OCI-LY1 (cell line): ENCODE data around the gene SDK1.

ENCODE experiments used
- H2AFZ ChIP-seq: fragments of 200-600 bp; sonication (generic), shearing (Covaris generic); 2 replicates; pipeline ENCODE4 v1.6.0; 2014; ENCODE audit warnings: antibody characterized with exemption, mild to moderate bottlenecking, low read length
- H3F3A ChIP-seq: fragments of 200-600 bp; sonication (generic), shearing (Covaris generic); 2 replicates; pipeline ENCODE4 v1.6.0; 2014; ENCODE audit warnings: mild to moderate bottlenecking, antibody characterized with exemption, low read length, moderate library complexity; ENCODE audit not compliant: insufficient read depth
- H3K27ac ChIP-seq: fragments of 200-600 bp; sonication (generic); 2 replicates; pipeline ENCODE4 v1.5.1; 2014; ENCODE audit warnings: low read length, mixed run types, mild to moderate bottlenecking, low read depth; ENCODE audit not compliant: poor library complexity, severe bottlenecking
- H3K27me3 ChIP-seq: fragments of 200-600 bp; sonication (generic); 2 replicates; pipeline ENCODE4 v1.6.0; 2014; ENCODE audit warnings: antibody characterized with exemption, mild to moderate bottlenecking, low read length, moderate library complexity; ENCODE audit not compliant: insufficient read depth
- H3K36me3 ChIP-seq: fragments of 200-600 bp; sonication (generic); 2 replicates; pipeline ENCODE4 v1.6.1; 2014; ENCODE audit warnings: mild to moderate bottlenecking, antibody characterized with exemption, low read length, moderate library complexity, mixed read lengths; ENCODE audit not compliant: insufficient read depth
- H3K4me1 ChIP-seq: fragments of 200-600 bp; sonication (generic); 2 replicates; pipeline ENCODE4 v1.5.1; 2014; ENCODE audit warnings: mild to moderate bottlenecking, low read length, moderate library complexity; ENCODE audit not compliant: insufficient read depth, severe bottlenecking
- H3K4me2 ChIP-seq: fragments of 200-600 bp; sonication (generic), shearing (Covaris generic); 2 replicates; pipeline ENCODE4 v1.6.1; 2014; ENCODE audit warnings: low read length
- H3K4me3 ChIP-seq: fragments of 200-600 bp; sonication (generic); 2 replicates; pipeline ENCODE4 v1.5.1; 2014; ENCODE audit warnings: low read length, low read depth, mild to moderate bottlenecking, mixed read lengths; ENCODE audit not compliant: poor library complexity, severe bottlenecking
- H3K79me2 ChIP-seq: fragments of 200-600 bp; shearing (Covaris generic); 2 replicates; pipeline ENCODE4 v1.6.1; 2016; ENCODE audit warnings: mixed run types, low read length, mixed read lengths; ENCODE audit not compliant: insufficient read depth
- H3K9ac ChIP-seq: fragments of 200-600 bp; sonication (generic), shearing (Covaris generic); 2 replicates; pipeline ENCODE4 v1.6.1; 2014; ENCODE audit warnings: mild to moderate bottlenecking, low read length, mixed read lengths
- H3K9me2 ChIP-seq: fragments of 200-600 bp; sonication (generic), shearing (Covaris generic); 2 replicates; pipeline ENCODE4 v1.6.1; 2014; ENCODE audit warnings: low read depth, mild to moderate bottlenecking, low read length, mixed read lengths
- H3K9me3 ChIP-seq: fragments of 200-600 bp; shearing (Covaris generic); 2 replicates; pipeline ENCODE4 v1.6.1; 2014; ENCODE audit warnings: low read length, mixed read lengths
- H4K20me1 ChIP-seq: fragments of 200-600 bp; sonication (generic), shearing (Covaris generic); 2 replicates; pipeline ENCODE4 v1.6.0; 2016; ENCODE audit warnings: mild to moderate bottlenecking, low read length; ENCODE audit not compliant: insufficient read depth
- CTCF ChIP-seq: fragments of 200-600 bp; sonication (generic), shearing (Covaris generic); IDR thresholded peaks from 2 replicates; pipeline ENCODE4 v1.5.1; 2017; ENCODE audit warnings: mild to moderate bottlenecking, antibody characterized with exemption, low read length, moderate library complexity, mixed read lengths
- EZH2 ChIP-seq: fragments of 200-600 bp; sonication (generic), shearing (Covaris generic); IDR thresholded peaks from 2 replicates; pipeline ENCODE4 v1.8.0; 2017; ENCODE audit warnings: borderline replicate concordance, mixed run types, mild to moderate bottlenecking, antibody characterized with exemption, low read length, moderate library complexity, mixed read lengths

SDK1 gene

GRCh38 chr7:4017081-4017480 is 716.0 kb downstream of the SDK1 start:
- H3K4me3 ChIP-seq = no peak overlapping the region
- H3K4me2 ChIP-seq = no peak overlapping the region
- H3K27me3 ChIP-seq = no peaks in the 10 kb centered on the region
- H3K9ac ChIP-seq = no peak overlapping the region
- no peak overlapping the region for H3K27ac ChIP-seq
- no peaks in the 10 kb centered on the region for H3F3A ChIP-seq
- no peaks in the 10 kb centered on the region for H3K9me2 ChIP-seq
- H3K36me3 ChIP-seq = peaks cover 54% of the 10 kb centered on the region
- peaks cover 19% of the 10 kb centered on the region for H3K9me3 ChIP-seq
- no peak for TF ChIP-seq CTCF
- TF ChIP-seq EZH2 = no peak
- no peak overlapping the region for H2AFZ ChIP-seq
- H4K20me1 ChIP-seq = no peaks in the 10 kb centered on the region
- H3K79me2 ChIP-seq = no peaks in the 10 kb centered on the region
- no peaks in the 10 kb centered on the region for H3K4me1 ChIP-seq

DNA sequence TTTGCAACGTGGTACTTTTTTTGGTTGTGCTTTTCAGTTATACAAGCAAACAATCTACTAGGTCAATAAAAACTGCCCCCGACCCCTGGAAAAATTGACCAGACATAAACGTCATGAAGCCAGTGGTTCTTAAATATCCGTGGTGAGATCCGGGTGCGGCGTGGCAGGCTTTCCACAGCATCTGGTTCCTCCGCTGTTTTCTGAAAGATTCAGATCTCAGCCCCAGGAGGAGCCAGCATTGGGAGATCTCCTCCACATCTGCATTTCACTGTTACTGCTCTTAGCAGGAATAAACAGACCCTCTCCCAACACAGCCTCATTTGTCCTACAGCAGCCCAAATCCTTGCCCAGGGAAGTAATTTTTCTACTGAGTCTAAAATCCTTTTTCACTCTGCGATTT is 716.7 kb downstream of the SDK1 start:
- Histone ChIP-seq H4K20me1 (no peaks in the 10 kb centered on the region), H3K36me3 (peaks cover 53% of the 10 kb centered on the region), H3K27me3 (no peaks in the 10 kb centered on the region), H3K4me2 (no peak overlapping the region), H3K9me2 (no peaks in the 10 kb centered on the region), H3K9ac (no peak overlapping the region), H3K4me1 (no peaks in the 10 kb centered on the region), H3K4me3 (no peak overlapping the region), H3F3A (no peaks in the 10 kb centered on the region), H3K79me2 (no peaks in the 10 kb centered on the region), H3K27ac (no peak overlapping the region), H3K9me3 (peaks cover 19% of the 10 kb centered on the region), H2AFZ (no peak overlapping the region)
- no peak for TF ChIP-seq CTCF

GRCh38 chr7:4018601-4019316 is 717.7 kb downstream of the SDK1 start:
- Histone ChIP-seq H2AFZ (no peak overlapping the region), H3K9me2 (no peaks in the 10 kb centered on the region), H4K20me1 (no peaks in the 10 kb centered on the region), H3K4me1 (no peaks in the 10 kb centered on the region), H3K27me3 (no peaks in the 10 kb centered on the region), H3K79me2 (no peaks in the 10 kb centered on the region), H3F3A (no peaks in the 10 kb centered on the region), H3K9ac (no peak overlapping the region), H3K4me3 (no peak overlapping the region), H3K9me3 (peaks cover 19% of the 10 kb centered on the region), H3K36me3 (peaks cover 53% of the 10 kb centered on the region), H3K4me2 (no peak overlapping the region), H3K27ac (no peak overlapping the region)
- TF ChIP-seq EZH2 = no peak
- TF ChIP-seq CTCF = no peak
